PC-3 (cell line): ENCODE data around the gene AQP2.

Experiments
- EZH2phosphoT487 ChIP-seq: fragments of 300-600 bp; sonication (generic); IDR thresholded peaks from 2 replicates; pipeline ENCODE4 v1.6.1; 2018; ENCODE audit warnings: mild to moderate bottlenecking, antibody characterized with exemption, low read length, borderline replicate concordance
- TF ChIP-seq, protein P1 (sequence below): fragments of 300-600 bp; sonication (generic); conservative IDR thresholded peaks from 2 replicates; pipeline ENCODE4 v1.5.1; 2017; ENCODE audit warnings: antibody characterized with exemption, low read depth, mild to moderate bottlenecking, low read length

GRCh38 chr12:49910331-49911212, 40.0 kb upstream of the AQP2 start:
- TF ChIP-seq, protein P1, sequence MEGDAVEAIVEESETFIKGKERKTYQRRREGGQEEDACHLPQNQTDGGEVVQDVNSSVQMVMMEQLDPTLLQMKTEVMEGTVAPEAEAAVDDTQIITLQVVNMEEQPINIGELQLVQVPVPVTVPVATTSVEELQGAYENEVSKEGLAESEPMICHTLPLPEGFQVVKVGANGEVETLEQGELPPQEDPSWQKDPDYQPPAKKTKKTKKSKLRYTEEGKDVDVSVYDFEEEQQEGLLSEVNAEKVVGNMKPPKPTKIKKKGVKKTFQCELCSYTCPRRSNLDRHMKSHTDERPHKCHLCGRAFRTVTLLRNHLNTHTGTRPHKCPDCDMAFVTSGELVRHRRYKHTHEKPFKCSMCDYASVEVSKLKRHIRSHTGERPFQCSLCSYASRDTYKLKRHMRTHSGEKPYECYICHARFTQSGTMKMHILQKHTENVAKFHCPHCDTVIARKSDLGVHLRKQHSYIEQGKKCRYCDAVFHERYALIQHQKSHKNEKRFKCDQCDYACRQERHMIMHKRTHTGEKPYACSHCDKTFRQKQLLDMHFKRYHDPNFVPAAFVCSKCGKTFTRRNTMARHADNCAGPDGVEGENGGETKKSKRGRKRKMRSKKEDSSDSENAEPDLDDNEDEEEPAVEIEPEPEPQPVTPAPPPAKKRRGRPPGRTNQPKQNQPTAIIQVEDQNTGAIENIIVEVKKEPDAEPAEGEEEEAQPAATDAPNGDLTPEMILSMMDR, result no peak
- no peak for TF ChIP-seq EZH2phosphoT487
